Activated CD4-positive, alpha-beta memory T cell treated with anti-CD3 and anti-CD28 coated beads for 36 hours (primary cell): ENCODE measurements around the gene EVI5. TPM values are rescaled to one million over a fixed set of nuclear protein-coding genes. Genes with fewer than 3 reads are reported as not detected.
A peak's percentile ranks its signal among the peaks of the same experiment; 100 is the strongest.

Experiments
- CTCF ChIA-PET: fragments of 350-600 bp; sonication (Branson Sonifier 250); formaldehyde crosslinking; loops from one replicate; lab custom pipeline; 2021; ENCODE audit warnings: antibody characterized with exemption, inconsistent platforms; lab: Charles Lee
- POLR2A ChIA-PET: fragments of 350-600 bp; sonication (Branson Sonifier 250); formaldehyde crosslinking; loops from one replicate; lab custom pipeline; 2021; ENCODE audit warnings: antibody characterized with exemption; lab: Charles Lee
- DNase-seq: peaks from one replicate; pipeline ENCODE4 v3.0.0-alpha.2; 2020
- H3K27ac Mint-ChIP-seq: one replicate; pipeline ENCODE4 v1.8.0; 2021; ENCODE audit warnings: mixed read lengths
- H3K27me3 Mint-ChIP-seq: one replicate; pipeline ENCODE4 v1.8.0; 2021; ENCODE audit warnings: mixed read lengths
- H3K36me3 Mint-ChIP-seq: one replicate; pipeline ENCODE4 v1.8.0; 2021; ENCODE audit warnings: mixed read lengths
- H3K4me1 Mint-ChIP-seq: one replicate; pipeline ENCODE4 v1.8.0; 2021; ENCODE audit warnings: low read depth, mixed read lengths
- H3K4me3 Mint-ChIP-seq: one replicate; pipeline ENCODE4 v1.8.0; 2021; ENCODE audit warnings: mild to moderate bottlenecking, mixed read lengths
- H3K9me3 Mint-ChIP-seq: one replicate; pipeline ENCODE4 v1.8.0; 2021; ENCODE audit warnings: mixed read lengths
- intact Hi-C: fragments of 100-400 bp; cut with micrococcal nuclease; formaldehyde crosslinking; loops from one replicate; pipeline ENCODE4 v1.15.1; 2023
- total RNA-seq, 2 experiments: library from RNA; stranded (reverse); gene quantifications; one replicate each; pipeline ENCODE4 v1.2.3, GENCODE V29; 2021

The EVI5 gene
- total RNA-seq, 2 experiments from 2014 or later = 36.0 to 37.2 TPM

DNA sequence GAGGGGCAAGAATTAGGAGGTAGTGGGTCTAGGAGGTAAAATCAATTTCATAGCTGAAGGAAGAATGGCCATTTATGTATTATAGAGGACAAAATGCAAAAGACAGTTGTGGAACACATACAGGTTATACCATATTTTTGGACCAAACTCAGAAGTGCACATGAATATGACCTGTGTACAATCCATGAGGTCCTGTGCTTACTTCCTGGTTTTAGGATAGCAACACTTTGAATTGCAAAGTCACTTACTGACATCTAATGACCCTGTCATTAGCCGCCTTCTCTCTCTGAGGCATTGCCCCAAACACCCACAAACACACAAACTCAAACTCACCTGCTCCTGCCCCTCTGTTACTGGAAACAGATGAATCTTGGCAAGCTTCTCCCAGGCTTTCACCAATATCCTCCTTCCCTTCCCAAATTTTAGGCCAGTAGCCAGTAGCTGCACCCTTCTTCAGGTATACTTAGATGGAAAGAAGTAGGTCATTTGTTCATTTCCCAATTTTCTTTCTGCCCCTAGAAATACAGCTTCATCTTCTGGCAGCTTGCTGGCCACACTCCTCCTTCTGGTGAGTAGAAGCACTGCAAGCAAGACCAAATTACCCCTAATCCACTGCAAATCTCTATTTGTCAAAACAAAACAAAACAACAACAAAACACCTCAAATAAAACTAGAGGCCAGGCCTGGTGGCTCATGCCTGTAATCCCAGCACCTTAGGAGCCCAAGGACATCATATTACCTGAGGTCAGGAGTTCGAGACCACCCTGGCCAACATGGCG lies 33.3 kb upstream of the EVI5 start:
- H3K9me3 Mint-ChIP-seq = no peaks in the 10 kb centered on the region
- DNase-seq = no peak
- no peak overlapping the region for H3K4me3 Mint-ChIP-seq
- peaks cover 8% of the 10 kb centered on the region for H3K27me3 Mint-ChIP-seq
- H3K4me1 Mint-ChIP-seq = no peaks in the 10 kb centered on the region
- intact Hi-C loops = loop anchor here (1.0 kb wide), 1 partner anchor 69 kb away; no protein-coding TSS in a partner anchor
- no peak overlapping the region for H3K27ac Mint-ChIP-seq
- CTCF ChIA-PET = interaction anchor here (0.6 to 7.2 kb wide), 29 partner anchors 8 to 821 kb away, joined by 3 to 157 read pairs (median 4); partner anchors contain the start of gene RPL5
- no peaks in the 10 kb centered on the region for H3K36me3 Mint-ChIP-seq
- POLR2A ChIA-PET = interaction anchor here (0.9 kb wide), 1 partner anchor 14 kb away, joined by 4 read pairs; the partner anchor contains the start of gene RPL5

DNA sequence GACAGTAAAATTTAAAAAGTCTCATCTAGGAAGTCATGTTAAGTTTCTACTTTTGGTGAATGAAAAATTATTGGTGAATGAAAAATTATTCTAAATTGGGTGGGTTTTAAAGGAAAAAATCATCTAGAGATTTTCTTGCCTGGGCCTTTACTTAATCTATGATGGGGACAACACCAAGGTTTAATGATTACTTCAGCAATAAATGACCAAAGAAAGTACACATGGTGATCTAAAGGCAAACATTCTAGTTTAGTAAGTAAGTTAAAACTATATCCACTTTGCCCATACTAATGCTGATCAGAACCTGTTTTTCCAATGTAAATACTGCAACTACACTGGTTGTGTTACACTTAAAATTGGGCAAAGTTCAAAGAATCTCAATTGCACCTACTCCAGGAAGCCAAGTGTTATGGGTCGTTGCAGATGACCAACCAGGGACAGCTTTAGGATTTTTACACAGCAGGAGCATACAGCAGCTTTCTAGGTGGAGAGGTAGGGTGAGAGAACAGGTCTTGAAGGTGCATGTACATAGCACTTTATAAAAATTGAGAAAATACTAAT lies 32.3 kb upstream of the EVI5 start:
- DNase-seq = no peak
- CTCF ChIA-PET = interaction anchor here (0.6 to 7.2 kb wide), 9 partner anchors 11 to 820 kb away, joined by 3 to 157 read pairs (median 5); partner anchors contain the start of gene RPL5
- Mint-ChIP-seq H3K4me1 (no peaks in the 10 kb centered on the region), H3K36me3 (no peaks in the 10 kb centered on the region), H3K27me3 (peaks cover 8% of the 10 kb centered on the region), H3K27ac (no peak overlapping the region), H3K4me3 (no peak overlapping the region), H3K9me3 (no peaks in the 10 kb centered on the region)
- POLR2A ChIA-PET = no interaction called here
- intact Hi-C loops = no loop called here

DNA sequence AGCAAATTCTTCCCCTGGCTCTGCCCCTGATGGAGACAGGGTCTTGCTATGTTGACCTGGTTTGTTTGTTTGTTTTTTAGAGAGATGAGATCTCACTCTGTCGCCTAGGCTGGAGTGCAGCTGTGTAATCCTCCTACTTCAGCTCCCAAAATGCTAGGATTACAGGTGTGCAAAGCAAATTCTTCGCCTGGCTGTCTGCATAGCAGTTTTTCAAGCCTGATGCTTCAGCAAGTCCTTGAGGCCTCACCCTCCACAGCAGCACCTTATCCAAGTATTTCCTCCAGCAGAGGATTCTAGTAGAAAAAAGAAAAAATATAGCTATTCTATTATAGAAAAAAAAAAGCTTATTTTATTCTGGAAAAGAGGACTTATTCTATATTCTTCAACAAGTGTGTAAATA lies 31.8 kb upstream of the EVI5 start:
- H3K4me1 Mint-ChIP-seq = no peaks in the 10 kb centered on the region
- ChIA-PET POLR2A (no interaction called here), CTCF (interaction anchor here (0.6 to 7.2 kb wide), 7 partner anchors 12 to 820 kb away, joined by 3 to 157 read pairs (median 5); partner anchors contain the start of gene RPL5)
- no peak for DNase-seq
- H3K4me3 Mint-ChIP-seq = no peak overlapping the region
- no peaks in the 10 kb centered on the region for H3K9me3 Mint-ChIP-seq
- H3K27me3 Mint-ChIP-seq = peaks cover 8% of the 10 kb centered on the region
- H3K36me3 Mint-ChIP-seq = no peaks in the 10 kb centered on the region
- H3K27ac Mint-ChIP-seq = no peak overlapping the region
- intact Hi-C loops = no loop called here

DNA sequence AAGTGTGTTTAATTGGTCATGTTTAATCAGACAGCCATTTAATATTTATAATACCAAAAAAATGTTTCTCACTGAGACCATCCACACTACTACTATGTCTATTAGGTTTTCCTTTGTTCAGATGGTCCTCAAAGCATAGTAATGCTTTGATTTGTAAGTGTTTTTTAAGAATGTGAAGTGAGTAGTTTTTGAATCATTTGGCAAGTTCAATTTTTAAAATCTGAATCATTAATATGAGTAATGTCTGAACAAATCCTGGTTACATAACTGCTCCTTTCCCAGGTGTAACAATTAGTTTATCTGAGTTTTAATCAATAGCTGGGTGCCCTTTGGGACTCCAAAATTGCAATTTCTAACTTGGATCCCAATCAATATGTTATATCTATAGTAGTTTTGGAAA lies 23.5 kb upstream of the EVI5 start:
- intact Hi-C loops = no loop called here
- Mint-ChIP-seq H3K4me1 (no peaks in the 10 kb centered on the region), H3K36me3 (no peaks in the 10 kb centered on the region), H3K27me3 (peaks cover 8% of the 10 kb centered on the region), H3K9me3 (no peaks in the 10 kb centered on the region), H3K4me3 (no peak overlapping the region), H3K27ac (no peak overlapping the region)
- no peak for DNase-seq
- ChIA-PET CTCF (interaction anchor here (1.9 kb wide), 1 partner anchor 10 kb away, joined by 7 read pairs; no protein-coding TSS in a partner anchor), POLR2A (no interaction called here)

DNA sequence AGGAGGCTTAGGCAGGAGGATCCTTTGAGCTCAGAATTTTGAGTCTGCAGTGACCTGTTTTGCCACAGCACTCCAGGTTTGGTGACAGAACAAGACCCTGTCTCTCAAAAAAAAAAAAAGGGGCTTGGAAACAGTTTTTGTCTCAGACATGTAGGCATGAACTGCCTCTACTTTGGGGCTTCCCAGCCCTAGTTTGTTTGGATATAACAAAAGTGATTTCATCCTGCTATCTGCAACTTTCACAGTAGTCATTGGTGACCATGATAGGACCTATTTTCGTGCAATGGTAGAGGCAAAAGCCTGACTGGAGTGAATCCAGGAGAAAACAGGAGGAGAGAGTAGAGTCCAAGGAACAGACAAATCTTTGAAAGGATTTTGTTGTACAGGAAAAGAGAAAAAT lies 20.3 kb upstream of the EVI5 start:
- Mint-ChIP-seq H3K4me3 (no peak overlapping the region), H3K27ac (no peak overlapping the region), H3K27me3 (peaks cover 1% of the 10 kb centered on the region), H3K36me3 (no peaks in the 10 kb centered on the region), H3K4me1 (no peaks in the 10 kb centered on the region), H3K9me3 (no peaks in the 10 kb centered on the region)
- DNase-seq = no peak
- POLR2A ChIA-PET = no interaction called here
- intact Hi-C loops = no loop called here
- CTCF ChIA-PET = interaction anchor here (2.3 kb wide), 1 partner anchor 13 kb away, joined by 9 read pairs; no protein-coding TSS in a partner anchor

DNA sequence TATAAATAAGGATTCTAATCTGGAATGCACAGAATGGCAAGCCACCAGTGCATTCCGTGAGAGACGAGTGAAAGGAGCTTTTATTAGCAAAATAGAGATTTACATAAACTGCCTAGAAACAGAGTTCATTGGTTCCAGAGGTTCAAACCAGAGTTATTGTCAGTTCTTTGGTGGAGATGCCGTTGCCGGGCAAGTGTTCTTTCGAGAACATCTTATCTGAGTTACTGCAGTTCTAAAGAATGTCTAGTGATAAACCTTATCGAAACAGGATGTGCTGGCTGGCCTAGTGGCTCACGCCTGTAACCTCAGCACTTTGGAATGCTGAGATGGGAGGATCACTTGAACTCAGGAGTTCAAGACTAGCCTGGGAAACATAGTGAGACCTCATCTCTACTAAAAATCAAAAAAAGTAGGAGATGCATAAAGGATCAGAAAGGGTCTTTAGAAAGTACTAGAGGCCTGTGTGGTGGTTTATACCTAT lies 19.9 kb upstream of the EVI5 start:
- intact Hi-C loops = no loop called here
- Mint-ChIP-seq H3K9me3 (no peaks in the 10 kb centered on the region), H3K4me1 (no peaks in the 10 kb centered on the region), H3K27ac (no peak overlapping the region), H3K4me3 (no peak overlapping the region), H3K27me3 (peaks cover 1% of the 10 kb centered on the region), H3K36me3 (no peaks in the 10 kb centered on the region)
- ChIA-PET CTCF (interaction anchor here (0.7 to 2.3 kb wide), 3 partner anchors 14 to 55 kb away, joined by 3 to 9 read pairs (median 3); no protein-coding TSS in a partner anchor), POLR2A (no interaction called here)
- peak; percentile 12 for DNase-seq

DNA sequence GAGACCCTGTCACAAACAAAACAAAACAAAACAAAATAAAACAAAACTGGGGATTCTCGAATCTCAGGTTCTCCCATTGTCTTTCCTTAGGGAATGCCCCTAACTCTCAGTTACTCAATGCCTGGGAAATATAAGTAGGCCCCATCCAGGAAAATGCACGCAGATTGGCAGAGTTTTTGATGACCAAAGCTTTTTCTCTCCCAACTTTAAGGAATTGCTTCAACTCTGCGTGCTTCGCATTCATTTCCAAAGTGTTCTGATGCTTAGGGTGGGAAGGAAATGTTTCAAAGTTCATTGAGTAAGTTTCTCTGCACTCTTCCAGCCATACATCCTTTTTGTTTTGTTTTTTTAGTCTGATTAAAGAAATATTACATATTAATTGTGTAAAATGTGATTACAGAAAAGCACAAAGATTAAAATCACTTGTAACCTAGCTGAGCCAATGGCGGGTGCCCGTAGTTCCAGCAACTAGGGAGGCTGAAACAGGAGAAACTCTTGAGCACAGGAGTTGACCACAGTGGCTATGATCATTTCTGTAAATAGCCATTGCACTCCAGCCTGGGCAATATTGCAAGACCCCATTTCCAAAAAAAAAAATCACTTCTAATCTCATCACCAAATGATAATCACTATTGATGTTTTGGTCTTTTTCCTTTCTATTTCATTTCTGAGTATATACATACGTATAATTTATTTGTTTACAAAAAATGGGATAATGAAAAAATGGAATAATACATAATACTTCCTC lies 18.4 kb upstream of the EVI5 start:
- intact Hi-C loops = no loop called here
- Mint-ChIP-seq H3K27me3 (peaks cover 1% of the 10 kb centered on the region), H3K36me3 (no peaks in the 10 kb centered on the region), H3K4me3 (no peak overlapping the region), H3K9me3 (no peaks in the 10 kb centered on the region), H3K27ac (no peak overlapping the region), H3K4me1 (no peaks in the 10 kb centered on the region)
- CTCF ChIA-PET = interaction anchor here (2.3 kb wide), 1 partner anchor 15 kb away, joined by 9 read pairs; no protein-coding TSS in a partner anchor
- POLR2A ChIA-PET = no interaction called here
- no peak for DNase-seq

DNA sequence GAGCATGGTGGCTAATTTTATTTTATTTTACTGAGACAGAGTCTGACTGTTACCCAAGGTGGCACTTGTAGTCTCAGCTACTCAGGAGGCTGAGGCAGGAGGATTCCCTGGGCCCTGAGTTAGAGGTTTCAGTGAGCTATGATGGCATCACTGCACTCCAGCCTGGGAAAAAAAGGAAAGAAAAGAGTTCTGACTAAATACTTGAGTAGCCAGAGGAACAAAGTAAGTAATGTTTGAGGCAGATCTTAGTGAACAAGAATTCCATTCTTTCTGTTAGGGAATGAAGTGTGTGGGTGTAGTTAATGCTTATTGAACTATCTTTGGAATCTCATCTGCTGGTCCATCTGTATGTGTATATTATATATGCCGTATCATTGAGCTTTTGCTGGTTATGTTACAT lies 13.1 kb upstream of the EVI5 start:
- DNase-seq = no peak
- Mint-ChIP-seq H3K4me3 (no peak overlapping the region), H3K36me3 (no peaks in the 10 kb centered on the region), H3K9me3 (no peaks in the 10 kb centered on the region), H3K27me3 (peaks cover 9% of the 10 kb centered on the region), H3K4me1 (no peaks in the 10 kb centered on the region), H3K27ac (no peak overlapping the region)
- intact Hi-C loops = no loop called here
- ChIA-PET POLR2A (no interaction called here), CTCF (interaction anchor here (1.2 to 1.7 kb wide), 2 partner anchors 20 to 49 kb away, joined by 3 to 4 read pairs; no protein-coding TSS in a partner anchor)

DNA sequence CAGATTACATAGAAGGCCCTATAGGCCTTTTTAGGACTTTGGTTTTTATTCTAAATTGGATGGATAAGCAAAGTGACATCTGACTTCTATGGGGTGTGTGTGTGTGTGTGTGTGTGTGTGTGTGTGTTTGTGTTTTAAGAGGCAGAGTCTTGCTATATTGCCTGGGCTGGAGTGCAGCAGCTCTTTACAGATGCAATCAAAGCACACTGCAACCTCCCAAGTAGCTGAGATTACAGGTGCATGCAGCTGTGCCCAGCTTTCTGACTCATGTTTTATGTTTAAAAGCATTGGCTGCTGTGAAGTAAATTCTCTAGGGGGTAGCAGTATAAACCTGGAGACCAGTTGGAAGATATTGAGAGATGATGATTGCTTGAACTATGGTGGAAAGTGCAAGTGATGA lies 12.4 kb upstream of the EVI5 start:
- Mint-ChIP-seq H3K27ac (no peak overlapping the region), H3K9me3 (no peaks in the 10 kb centered on the region), H3K4me3 (no peak overlapping the region), H3K4me1 (no peaks in the 10 kb centered on the region), H3K27me3 (peaks cover 11% of the 10 kb centered on the region), H3K36me3 (no peaks in the 10 kb centered on the region)
- POLR2A ChIA-PET = no interaction called here
- intact Hi-C loops = no loop called here
- no peak for DNase-seq
- CTCF ChIA-PET = interaction anchor here (1.7 kb wide), 1 partner anchor 48 kb away, joined by 4 read pairs; no protein-coding TSS in a partner anchor

DNA sequence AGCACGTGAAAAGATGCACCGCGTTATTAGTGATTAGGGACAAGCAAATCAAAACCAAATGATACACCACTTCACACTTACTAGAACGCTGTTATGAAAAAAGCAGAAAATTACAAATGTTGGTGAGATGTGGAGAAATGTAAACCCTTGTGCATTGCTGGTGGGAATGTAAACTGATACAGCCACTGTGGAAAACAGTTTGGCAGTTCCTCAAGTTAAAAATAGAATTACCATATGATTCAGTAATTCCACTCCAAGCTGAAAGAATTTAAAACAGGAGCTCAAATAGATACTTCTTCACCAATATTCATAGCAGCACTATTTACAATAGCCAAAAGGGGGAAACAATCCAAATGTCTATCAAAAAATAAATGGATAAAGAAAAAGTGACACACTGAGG lies 10.3 kb upstream of the EVI5 start:
- no peak for DNase-seq
- Mint-ChIP-seq H3K9me3 (no peaks in the 10 kb centered on the region), H3K4me3 (no peak overlapping the region), H3K4me1 (peaks cover 3% of the 10 kb centered on the region), H3K27ac (no peak overlapping the region), H3K36me3 (no peaks in the 10 kb centered on the region), H3K27me3 (peaks cover 18% of the 10 kb centered on the region)
- ChIA-PET POLR2A (no interaction called here), CTCF (interaction anchor here (1.4 to 5.9 kb wide), 3 partner anchors 10 to 46 kb away, joined by 3 to 20 read pairs (median 8); partner anchors contain the start of gene EVI5)
- intact Hi-C loops = no loop called here

DNA sequence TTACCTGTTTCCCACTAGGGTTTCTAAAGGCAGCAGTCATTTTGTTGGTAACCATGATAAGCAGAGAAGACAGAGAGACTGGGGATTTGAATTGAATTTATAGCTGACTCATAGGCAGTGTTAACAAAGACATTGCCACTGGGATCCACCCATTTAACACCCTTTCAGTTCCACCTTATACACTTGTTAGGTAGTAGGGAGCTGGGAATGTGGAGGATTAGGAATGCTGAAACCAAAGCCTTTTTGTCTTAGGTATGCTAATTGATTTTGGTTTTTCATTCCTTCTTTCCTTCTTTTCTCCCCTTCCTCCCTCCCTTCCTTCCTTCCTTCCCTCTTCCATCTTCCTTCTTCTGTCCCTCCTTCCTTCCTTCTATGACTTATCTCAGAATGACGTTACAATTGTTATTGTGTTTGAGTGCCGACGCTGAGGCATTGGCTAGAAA lies 7.5 kb upstream of the EVI5 start:
- ChIA-PET POLR2A (no interaction called here), CTCF (interaction anchor here (1.0 to 5.9 kb wide), 3 partner anchors 15 to 40 kb away, joined by 5 to 20 read pairs (median 6); partner anchors contain the start of gene RPL5)
- Mint-ChIP-seq H3K27ac (no peak overlapping the region), H3K4me1 (peaks cover 3% of the 10 kb centered on the region), H3K4me3 (no peak overlapping the region), H3K36me3 (no peaks in the 10 kb centered on the region), H3K9me3 (no peaks in the 10 kb centered on the region), H3K27me3 (peaks cover 22% of the 10 kb centered on the region)
- intact Hi-C loops = no loop called here
- DNase-seq = no peak
